GM19463 (cell line): ENCODE data around the gene PATZ1.
"Not testable (repeated sequence)": the region's sequence is repeated elsewhere in the genome, so short reads cannot be mapped to it uniquely, and the experiment has no call there.

ENCODE experiments used
- ATAC-seq: cut with Tn5 transposase; IDR thresholded peaks from one replicate; pipeline ENCODE4 v1.9.1; 2021; ENCODE audit warnings: mild to moderate bottlenecking, moderate library complexity; ENCODE audit not compliant: unreplicated experiment

The PATZ1 gene

DNA sequence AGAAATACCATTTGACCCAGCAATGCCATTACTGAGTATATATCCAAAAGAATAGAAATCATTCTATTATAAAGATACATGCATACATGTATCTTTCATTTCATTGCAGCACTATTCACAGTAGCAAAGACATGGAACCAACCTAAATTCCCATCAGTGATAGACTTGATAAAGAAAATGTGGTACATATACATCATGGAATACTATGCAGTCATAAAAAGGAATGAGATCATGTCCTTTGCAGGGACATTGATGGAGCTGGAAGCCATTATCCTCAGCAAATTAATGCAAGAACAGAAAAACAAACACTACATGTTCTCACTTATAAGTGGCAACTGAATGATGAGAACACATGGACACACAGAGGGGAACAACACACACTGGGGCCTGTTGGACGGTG lies 31.9 kb downstream of the PATZ1 start:
- ATAC-seq: not testable (repeated sequence)

DNA sequence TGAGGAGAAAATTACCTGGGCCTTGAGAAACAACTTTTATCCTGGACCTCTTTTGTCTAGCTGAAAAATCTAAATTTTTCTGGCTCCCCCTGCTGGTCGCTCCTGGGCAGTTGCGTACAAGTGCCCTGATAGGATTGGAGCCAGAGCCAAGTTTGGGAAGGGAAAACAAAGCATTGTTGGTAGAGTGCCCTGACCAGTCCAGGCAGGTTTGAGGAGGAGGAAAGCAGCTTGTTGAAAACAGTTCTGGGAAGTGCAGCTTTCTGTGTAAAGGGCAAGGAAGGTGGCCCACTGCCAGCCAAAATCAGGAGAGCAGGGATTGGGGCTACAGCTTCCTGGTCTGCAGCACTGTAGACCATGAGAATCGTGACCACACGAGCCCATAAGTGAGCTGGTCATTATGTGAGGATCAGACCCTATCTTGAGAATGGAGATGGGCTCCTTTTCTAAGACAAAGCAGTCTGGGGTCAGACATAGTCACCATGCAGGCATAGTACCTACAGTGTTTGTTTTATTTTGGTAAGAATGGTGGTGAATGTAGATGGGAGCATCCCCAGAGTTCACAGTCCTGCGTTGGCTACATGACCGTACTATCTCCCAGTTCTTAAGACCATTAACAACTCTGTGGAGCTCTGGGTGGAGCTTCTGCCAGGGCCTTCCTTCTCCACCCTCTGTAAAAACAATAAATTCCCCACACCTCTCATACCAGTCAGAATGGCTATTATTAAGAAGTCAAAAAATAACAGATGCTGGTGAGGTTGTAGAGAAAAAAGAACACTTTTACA lies 32.6 kb downstream of the PATZ1 start:
- no peak for ATAC-seq

DNA sequence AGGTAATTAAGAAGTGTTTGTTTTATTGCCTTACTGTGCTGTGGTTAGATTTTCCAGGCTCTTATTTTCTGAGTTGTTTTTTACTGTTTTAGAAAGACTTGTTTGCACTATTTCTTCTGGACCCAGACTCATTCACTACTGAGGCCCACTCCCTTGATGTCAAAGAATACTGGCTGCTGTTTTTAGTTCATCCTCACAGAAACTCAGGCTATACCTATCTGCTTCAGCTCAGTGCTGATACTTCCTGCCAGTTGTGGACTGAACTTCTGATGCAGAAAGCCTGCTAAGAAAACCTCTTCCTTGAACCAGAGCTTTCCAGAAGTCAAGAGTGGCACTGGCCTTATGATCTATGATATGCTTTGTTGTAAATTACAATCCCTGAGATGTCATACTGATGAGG lies 38.0 kb downstream of the PATZ1 start:
- ATAC-seq: no peak

DNA sequence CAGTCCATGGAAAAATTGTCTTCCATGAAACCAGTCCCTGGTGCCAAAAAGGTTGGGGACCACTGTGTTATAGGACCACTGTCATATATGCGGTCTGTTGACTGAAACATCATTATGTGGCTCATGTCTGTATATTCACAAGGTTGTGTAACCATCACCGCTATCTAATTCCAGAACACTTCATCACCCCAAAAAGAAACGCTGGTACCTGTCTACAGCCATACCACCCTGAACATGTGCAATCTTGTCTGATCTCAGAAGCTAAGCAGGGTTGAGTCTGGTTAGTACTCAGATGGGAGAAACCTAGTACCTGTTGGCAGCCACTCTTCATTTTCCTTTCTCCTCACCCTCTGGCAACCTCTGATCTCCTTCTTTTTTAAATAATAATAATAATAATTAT lies 41.0 kb downstream of the PATZ1 start:
- no peak for ATAC-seq

DNA sequence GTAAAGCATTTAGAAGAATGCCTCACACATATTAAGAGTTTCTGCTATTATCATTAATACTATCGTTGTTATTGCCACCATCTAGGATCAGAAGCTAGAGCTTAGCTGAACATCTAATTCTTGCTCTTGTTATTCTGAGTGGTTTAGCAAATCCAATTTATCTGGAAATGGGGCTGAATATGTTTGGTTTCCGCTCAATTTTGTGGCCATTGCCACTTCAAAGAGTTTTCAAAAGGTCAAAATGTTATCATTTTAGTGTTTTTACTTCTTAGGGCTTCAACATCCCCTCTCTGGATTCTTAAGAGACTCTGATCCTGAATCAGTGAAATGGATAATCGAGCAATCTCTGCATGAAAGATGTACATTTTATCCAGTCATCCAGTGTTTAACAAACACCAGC lies 43.6 kb downstream of the PATZ1 start:
- no peak for ATAC-seq

DNA sequence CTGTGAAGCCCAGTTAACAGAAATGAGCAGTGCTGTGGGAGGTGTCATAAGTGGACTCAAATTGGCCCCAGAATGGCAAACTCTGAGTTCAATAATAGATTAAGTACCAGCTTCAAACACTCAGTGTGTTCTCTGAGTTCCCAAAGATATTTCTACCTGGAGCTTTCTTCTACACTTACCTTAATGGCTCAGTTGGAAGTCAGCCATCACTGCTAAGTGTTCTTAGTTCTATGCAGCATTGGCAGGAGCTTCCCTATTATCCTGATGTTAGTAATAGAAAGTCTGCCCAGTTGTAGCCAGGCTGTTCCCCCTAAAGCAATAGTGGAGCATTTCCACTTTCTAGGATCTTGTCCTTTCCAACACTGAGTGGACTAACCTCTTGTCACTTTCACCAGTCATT lies 44.1 kb downstream of the PATZ1 start:
- no peak for ATAC-seq

DNA sequence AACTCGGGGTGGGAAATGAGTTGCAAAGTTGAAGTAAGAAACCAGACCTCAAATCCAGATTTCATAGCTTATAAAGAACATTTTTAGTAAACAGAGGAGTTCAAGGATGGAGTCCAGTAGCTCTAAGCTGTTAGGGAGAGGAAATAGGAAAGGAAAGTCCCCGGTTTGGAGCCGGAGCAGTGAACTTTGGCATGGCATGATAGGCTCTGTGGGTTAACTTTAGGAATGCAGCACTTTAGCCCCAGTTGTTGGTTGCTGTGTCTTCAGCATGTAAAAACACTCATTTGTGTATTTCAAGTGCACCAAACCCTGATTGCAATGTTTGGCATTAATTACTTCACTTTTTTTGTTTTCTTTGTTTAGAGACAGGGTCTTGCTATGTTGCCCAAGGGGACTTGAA lies 45.2 kb downstream of the PATZ1 start:
- ATAC-seq: no peak

DNA sequence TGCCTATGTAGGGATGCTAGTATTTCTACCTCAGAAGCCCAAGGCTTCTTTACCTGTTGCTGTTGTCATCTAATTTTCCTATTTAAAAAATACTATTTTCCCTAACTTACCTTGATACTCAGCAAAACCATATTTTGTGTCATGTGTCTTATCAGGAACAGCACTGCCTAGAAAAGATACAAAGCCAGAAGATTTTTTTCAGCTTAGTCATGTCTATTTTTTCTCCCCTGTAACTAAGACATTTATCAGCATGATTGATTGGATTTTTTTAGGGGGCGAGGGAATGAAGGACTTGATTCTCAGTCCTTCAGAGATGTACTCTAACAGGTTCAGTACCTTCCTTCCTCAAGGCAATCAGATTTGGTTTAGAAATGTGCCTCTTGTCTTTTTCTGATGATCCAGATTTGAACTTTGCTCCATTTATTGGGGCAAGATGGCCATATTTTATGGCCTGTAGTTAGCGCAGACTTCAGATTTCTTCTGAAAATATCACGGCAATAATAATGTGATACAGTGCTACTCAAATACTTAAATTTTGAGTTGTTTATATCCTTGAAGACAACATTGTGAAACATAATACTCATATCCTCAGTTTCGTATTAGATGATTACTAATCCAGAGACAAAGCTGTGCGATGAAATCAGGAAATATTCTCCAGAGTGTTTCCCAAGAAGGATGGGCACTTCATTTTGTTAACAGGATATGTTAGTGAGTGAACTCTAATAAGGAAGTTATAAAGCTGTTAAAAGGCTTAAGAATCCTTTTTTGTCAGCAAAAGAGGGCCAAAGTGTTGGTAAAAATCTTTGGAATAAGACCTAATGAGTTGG lies 50.1 kb downstream of the PATZ1 start:
- ATAC-seq: no peak

DNA sequence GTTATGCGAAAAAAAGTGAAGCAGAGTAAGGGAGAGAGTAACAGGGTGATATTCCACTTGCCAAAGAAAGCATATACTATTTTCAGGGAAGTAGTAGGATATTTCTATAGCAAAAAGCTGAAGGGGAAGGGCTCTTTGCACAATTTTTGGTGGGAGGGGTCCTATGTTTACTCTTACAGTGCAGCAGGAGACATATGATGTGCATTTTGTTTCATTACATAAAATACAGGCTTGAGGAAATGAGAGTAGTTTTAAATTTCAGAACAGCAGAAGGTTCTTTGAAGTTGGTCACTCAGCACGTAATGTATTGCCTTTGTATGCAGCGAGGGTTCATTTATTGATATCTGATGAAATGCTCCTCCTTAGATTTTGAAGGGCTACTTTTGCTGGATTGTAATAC lies 50.8 kb downstream of the PATZ1 start:
- no peak for ATAC-seq

DNA sequence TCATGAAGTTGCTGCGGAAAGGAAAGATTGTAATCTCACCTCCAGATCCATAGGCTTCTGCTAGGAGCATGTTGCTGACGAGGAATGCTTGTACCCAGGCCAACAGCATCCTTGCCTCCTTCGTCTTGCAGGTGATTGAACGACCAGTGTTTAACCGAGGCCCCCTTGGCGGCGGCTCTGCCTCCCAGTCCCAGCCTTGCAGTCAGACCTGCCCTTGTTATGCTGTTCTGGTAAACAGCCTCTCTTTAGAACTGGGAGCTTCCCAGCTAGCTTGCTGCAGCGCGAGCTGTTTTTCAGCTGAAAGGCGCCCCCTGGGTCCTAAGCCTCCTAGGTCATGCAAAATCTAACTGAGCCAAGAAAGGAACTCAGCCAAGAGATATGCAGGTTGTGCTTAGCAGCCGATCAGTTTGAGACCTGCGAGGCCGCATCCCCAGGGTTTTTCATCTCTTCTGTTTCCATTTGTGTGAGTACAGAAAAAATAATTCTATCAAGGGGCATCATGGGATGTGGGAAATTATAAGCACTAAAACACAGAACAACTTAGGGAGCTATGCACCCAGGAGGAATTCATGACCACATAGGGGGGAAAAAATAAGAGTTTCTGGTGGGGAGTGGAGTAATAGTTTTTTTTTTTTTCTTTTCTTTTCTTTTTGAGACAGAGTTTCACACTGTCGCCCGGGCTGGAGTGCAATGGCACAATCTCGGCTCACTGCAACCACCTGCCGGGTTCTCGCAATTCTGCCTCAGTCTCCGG lies 53.7 kb downstream of the PATZ1 start, which contains the start of gene PIK3IP1:
TSS of gene PIK3IP1 (minus strand) at position 253 of the 754 bp plus-strand sequence. CDS start at position 109, 144 bp downstream.
- ATAC-seq: no peak

DNA sequence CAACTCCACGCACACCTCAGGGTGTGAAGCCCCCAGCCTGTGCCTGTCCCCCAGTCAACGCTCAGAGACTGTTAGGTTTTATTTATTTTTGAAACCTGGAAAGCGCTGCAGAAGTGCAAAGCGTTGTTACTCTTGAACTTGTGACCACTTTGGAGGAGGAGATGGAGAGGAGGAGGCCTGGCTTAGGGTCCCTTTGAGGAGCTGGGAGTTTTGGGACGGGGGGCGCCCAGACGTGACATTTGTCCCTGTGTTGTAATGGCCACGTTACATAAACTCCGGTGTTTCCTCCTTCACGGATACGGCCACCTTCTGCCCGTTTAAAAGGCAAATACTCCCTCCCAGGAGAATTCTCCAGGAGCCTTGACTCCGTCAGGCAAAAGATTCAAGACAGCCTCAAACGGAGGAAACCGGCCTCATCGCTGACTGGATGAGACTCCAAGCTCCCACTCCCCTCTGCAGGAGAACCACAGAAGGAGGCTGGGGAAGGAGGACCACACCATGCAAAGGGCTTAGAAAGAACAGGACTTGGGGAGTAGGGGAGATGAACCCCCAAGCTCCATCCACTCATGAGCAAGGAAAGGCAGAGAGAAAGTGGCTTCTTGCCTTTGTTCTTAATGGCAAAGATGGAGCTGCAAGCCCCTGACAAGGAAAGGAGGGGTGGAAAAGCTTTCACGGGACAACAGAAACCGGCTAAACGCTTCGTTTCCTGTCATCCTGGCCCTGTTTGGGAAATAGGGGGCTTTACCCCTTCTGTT lies 54.5 kb downstream of the PATZ1 start:
- ATAC-seq: no peak

DNA sequence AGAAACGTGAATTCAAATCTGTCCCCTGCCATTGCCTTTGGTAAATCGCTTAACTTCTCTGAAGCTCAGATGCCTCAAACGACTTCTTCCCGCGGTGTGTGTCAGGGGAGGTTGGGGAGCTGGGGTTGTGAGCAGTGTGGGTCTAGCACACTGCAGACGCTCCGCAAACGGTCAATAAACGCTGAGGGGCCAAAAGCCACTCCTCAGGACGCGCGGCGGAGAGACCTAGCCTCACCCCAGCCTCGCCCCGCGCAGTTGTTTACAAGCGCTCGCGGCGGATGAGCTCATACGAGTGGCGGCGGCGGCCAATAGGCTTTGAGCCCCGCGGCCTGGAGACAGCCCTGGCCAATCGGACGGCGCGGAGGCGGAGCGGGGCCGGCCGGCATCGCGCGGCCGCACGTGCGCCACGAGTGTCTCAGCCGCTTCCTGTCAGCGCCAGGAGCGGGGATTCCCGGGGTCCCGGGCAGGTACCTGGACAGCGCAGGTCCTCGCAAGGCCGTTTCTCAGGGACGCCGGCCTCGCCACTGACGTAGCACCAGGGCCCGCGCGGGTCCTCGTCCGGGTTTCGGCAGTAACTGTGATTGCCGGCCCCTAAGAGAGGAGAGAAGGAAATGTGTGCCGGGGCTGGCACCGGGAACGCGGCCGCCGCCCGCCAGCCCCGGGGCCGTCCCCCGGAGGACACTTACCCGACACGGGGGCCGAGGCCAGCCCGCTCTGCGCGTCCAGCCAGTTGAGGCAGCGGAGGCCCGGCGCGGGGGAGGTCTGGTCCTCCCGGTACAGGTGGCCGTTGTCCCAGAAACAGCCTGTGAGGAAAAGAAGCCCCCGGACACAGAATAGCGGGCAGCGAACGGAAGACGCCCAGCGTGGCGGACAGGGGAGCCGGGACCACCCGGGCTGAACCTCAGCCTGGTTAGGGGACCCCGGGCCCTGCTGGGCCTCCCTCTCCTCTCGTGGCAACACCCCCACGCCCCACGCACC lies 55.4 kb downstream of the PATZ1 start:
- peak; percentile 95 for ATAC-seq

DNA sequence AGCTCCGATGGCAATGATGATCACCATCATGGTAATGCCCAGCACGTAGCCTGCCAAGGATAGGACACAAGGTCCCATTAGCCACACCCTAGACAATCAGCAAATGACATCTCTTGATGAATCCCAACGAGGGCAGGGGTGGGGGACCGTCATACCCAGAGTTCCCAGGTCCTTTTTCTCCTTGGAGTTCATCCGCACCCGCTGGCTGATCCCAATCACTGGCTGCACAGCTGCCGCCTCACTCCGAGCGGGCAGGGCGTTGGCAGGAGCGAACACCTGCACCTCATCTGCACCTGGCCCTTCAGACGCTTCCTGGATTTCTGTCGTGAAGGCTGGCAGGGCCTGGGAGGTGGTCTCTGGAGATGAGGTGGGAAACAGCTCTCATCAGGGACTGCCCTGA lies 56.8 kb downstream of the PATZ1 start:
- no peak for ATAC-seq

DNA sequence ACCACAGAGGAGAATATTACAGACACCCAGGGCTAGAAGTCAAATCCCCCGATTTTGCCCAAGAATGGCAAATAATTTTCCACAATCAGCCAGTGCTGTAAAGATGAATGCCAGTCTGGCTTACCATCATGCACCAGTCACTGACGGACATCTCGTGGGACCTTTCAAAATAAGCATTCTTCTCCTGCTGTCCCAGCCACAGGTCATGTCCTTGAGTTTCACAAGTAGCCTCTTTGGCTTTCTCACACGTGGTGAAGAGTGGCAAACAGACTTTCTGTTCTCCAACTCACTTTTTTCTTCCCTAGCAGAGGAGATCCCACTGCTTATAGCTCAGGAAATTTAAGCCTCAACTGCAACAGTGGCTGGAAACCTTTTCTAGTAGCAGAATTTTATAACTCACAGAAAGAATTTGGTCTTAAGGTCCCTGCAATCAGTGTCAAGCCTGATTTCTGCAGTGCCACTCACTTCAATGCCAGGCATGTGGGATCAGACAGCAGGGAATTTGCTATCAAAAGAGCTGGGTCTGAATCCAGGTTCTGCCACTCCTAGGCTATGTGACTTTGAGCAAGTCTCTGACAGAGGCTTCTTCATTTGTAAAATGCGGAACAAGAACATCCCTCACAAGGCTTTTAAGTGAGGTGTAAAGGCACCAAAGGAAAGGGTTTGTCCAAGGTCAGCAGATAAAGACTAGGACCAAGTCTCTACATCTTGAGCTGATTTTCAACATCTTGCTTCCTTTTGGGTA lies 57.5 kb downstream of the PATZ1 start:
- ATAC-seq: no peak

DNA sequence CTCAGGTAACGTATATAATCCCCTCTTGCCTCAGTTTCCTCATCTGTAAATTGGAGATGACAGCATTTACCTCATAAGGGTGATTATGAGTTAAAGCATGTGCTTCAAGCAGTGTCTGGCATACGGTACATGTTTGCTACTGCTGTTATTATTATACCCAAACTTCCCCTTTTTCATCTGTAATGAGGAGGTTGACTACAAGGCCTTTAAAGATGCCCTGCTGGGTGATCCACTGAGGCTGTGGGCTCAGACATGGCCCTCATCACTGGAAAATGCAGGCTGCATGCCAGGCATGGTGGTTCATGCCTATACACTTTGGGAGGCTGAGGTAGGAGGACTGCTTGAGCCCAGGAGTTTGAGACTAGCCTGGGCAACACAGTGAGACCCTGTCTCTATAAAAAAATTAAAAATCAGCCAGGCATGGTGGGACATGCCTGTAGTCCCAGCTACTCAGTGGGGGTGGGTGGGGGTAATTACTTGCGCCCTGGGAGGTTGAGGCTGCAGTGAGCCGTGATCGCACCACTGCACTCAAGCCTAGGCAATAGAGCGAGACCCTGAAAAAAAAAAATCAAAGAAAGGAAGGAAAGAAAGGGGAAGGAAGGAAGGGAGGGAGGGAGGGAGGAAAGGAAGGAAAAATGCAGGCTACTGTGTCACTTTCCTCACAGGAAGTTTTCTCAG lies 58.2 kb downstream of the PATZ1 start:
- ATAC-seq: no peak

DNA sequence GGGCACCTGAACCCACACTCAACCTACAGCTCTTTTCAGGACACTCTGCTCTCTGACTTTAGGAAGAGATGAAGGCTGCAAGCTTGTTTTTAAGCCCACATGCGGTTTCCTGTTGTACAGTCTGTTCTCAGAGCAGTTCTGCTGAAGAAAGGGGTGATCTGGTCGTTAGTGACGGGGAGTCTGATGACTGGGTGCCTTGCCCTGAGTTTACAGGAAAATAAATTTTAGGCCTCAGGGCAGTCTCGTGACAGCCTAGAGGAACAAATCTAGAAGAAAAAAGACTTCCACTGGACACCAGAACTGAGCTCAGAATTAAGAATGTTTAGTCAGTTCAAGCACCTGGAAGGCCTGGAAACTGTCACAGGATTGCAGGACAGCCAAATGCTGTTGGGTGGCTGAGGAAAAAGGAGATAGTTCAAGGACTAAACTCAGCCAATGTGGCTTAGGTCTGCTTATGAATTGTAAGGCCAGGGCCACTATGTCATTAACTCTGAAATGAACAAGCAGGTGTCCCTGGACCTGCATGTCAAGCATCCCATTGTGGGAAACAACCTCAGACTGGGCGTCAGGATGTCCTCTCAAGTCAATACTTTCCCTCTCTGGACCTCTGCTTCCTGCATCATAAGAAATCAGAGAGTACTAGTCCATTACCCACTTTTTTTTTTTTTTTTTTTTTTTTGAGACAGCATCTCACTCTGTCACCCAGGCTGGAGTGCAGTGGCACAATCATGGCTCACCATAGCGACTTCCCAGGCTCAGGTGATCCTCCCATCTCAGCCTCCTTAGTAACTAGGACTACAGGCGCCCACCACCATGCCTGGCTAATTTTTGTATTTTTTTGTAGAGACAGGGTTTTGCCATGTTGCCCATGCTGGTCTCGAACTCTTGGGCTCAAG lies 59.5 kb downstream of the PATZ1 start:
- no peak for ATAC-seq
